HEK293 (cell line): ENCODE data around the gene AJM1.
A peak's percentile ranks its signal among the peaks of the same experiment; 100 is the strongest.

ENCODE experiments used
- CTCF ChIA-PET: fragments of 350-600 bp; formaldehyde crosslinking; extraction: SDS; loops from one replicate; lab custom pipeline; 2021; ENCODE audit warnings: antibody characterized with exemption; lab: Yijun Ruan, JAX
- POLR2A ChIA-PET: fragments of 300-600 bp; formaldehyde crosslinking; extraction: SDS; loops from one replicate; lab custom pipeline; 2020; ENCODE audit warnings: antibody characterized with exemption, inconsistent platforms; lab: Yijun Ruan, JAX
- H3K27ac ChIP-seq: fragments of 200-500 bp; sonication (Bioruptor generic); 2 replicates; pipeline ENCODE4 v1.5.1; 2014; ENCODE audit warnings: low read depth, low read length, control low read depth, inconsistent platforms; ENCODE audit errors: extremely low read depth
- H3K36me3 ChIP-seq, 2 experiments: fragments of 200-500 bp in 1 of 2; sonication (Bioruptor generic) in 1 of 2; 1 replicate in 1 of 2; 2 replicates in 1 of 2; pipeline ENCODE4 v1.5.1; 2014 to 2017; ENCODE audit warnings: inconsistent platforms in 2 of 2, low read length in 2 of 2; ENCODE audit not compliant: control insufficient read depth in 2 of 2, insufficient read depth in 1 of 2
- H3K4me1 ChIP-seq: fragments of 200-500 bp; sonication (Bioruptor generic); 2 replicates; pipeline ENCODE4 v1.5.1; 2014; ENCODE audit warnings: mild to moderate bottlenecking, low read length, inconsistent platforms; ENCODE audit not compliant: control insufficient read depth, insufficient read depth
- H3K4me3 ChIP-seq: 2 replicates; pipeline ENCODE4 v1.5.1; 2011; ENCODE audit warnings: low read depth, mild to moderate bottlenecking, control low read depth, low read length, moderate library complexity
- H3K9me3 ChIP-seq: fragments of 200-500 bp; sonication (Bioruptor generic); 2 replicates; pipeline ENCODE4 v1.5.1; 2014; ENCODE audit warnings: low read depth, low read length, inconsistent platforms; ENCODE audit not compliant: control insufficient read depth, insufficient read depth
- CTCF ChIP-seq: fragments of 450-650 bp; formaldehyde crosslinking; IDR thresholded peaks from 2 replicates; pipeline ENCODE4 v1.5.1; 2016; ENCODE audit warnings: missing biosample characterization, missing genetic modification characterization
- SP7 ChIP-seq: fragments of 450-650 bp; formaldehyde crosslinking; IDR thresholded peaks from 2 replicates; pipeline ENCODE4 v1.5.1; 2016; ENCODE audit warnings: missing biosample characterization, missing genetic modification characterization
- ZNF10 ChIP-seq: fragments of 450-650 bp; formaldehyde crosslinking; IDR thresholded peaks from 2 replicates; pipeline ENCODE4 v1.5.1; 2017; ENCODE audit warnings: missing biosample characterization, missing genetic modification characterization
- ZNF23 ChIP-seq: fragments of 450-650 bp; formaldehyde crosslinking; IDR thresholded peaks from 2 replicates; pipeline ENCODE4 v1.5.1; 2016; ENCODE audit warnings: missing biosample characterization, missing genetic modification characterization, borderline replicate concordance
- ZNF248 ChIP-seq: fragments of 450-650 bp; formaldehyde crosslinking; IDR thresholded peaks from 2 replicates; pipeline ENCODE4 v1.5.1; 2017; ENCODE audit warnings: missing biosample characterization, missing genetic modification characterization
- ZNF324 ChIP-seq: fragments of 450-650 bp; formaldehyde crosslinking; IDR thresholded peaks from 2 replicates; pipeline ENCODE4 v1.5.1; 2016; ENCODE audit warnings: missing biosample characterization, missing genetic modification characterization
- ZNF341 ChIP-seq: fragments of 450-650 bp; formaldehyde crosslinking; IDR thresholded peaks from 2 replicates; pipeline ENCODE4; 2016; ENCODE audit warnings: low read depth, missing biosample characterization, missing genetic modification characterization
- ZNF623 ChIP-seq: fragments of 450-650 bp; formaldehyde crosslinking; IDR thresholded peaks from 2 replicates; pipeline ENCODE4 v1.5.1; 2016; ENCODE audit warnings: missing biosample characterization, missing genetic modification characterization
- ZNF624 ChIP-seq: fragments of 450-650 bp; formaldehyde crosslinking; IDR thresholded peaks from 2 replicates; pipeline ENCODE4 v1.5.1; 2017; ENCODE audit warnings: missing biosample characterization, missing genetic modification characterization
- ZNF658 ChIP-seq: fragments of 450-650 bp; formaldehyde crosslinking; IDR thresholded peaks from 2 replicates; pipeline ENCODE4; 2016; ENCODE audit warnings: missing biosample characterization, missing genetic modification characterization
- ZNF660 ChIP-seq: fragments of 450-650 bp; IDR thresholded peaks from 2 replicates; pipeline ENCODE4 v1.5.1; 2018; ENCODE audit warnings: missing biosample characterization, mild to moderate bottlenecking, missing genetic modification characterization
- ZNF76 ChIP-seq: fragments of 450-650 bp; formaldehyde crosslinking; IDR thresholded peaks from 2 replicates; pipeline ENCODE4; 2016; ENCODE audit warnings: low read depth, missing biosample characterization, missing genetic modification characterization, borderline replicate concordance
- ZSCAN16 ChIP-seq: fragments of 450-650 bp; formaldehyde crosslinking; IDR thresholded peaks from 2 replicates; pipeline ENCODE4 v1.5.1; 2016; ENCODE audit warnings: missing biosample characterization, missing genetic modification characterization
- ZXDB ChIP-seq: fragments of 450-650 bp; formaldehyde crosslinking; IDR thresholded peaks from 2 replicates; pipeline ENCODE4 v1.5.1; 2016; ENCODE audit warnings: missing biosample characterization, missing genetic modification characterization
- TF ChIP-seq, protein P1 (sequence below): fragments of 450-650 bp; formaldehyde crosslinking; IDR thresholded peaks from 2 replicates; pipeline ENCODE4 v1.5.1; 2016; ENCODE audit warnings: missing biosample characterization, missing genetic modification characterization

AJM1 gene

DNA sequence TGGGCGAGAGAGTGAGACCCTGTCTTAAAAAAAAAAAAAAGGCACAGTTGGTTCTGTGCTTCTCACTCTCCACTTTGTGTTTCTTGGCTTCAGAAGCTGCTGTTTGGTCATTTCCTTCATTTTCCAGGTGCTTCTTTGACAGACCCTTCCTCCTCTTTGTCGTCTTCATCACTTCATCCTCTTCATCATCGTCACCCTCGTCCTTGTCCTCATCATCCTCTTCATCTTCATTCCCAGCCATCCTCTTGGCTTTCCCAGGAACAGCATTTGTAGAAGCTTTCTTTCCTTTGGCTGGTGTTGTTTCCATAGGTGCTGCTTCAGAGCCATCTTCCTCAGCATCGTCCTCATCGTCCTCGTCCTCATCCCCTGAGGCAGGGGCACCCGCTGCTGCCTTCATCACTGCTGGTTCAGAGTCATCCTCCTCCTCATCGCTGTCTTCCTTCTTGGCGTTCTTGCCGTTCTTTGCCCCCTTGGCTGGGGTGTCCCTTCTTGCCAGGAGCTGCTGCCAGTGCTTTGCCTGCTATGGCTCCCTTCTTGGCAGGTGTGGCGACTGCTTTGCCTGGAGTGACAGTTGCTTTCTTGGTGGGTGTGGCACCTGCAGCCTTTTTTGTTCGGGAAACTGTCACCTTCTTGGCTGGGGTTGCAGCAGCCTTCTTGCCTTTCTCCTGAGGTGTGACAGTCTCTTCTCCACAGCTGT lies 27.4 kb upstream of the AJM1 start (continued):
- TF ChIP-seq ZNF10 (tag by site-specific recombination): no peak
- TF ChIP-seq ZNF76 (tag by site-specific recombination): no peak
- no peak for TF ChIP-seq ZXDB (tag by site-specific recombination)
- TF ChIP-seq SP7: no peak

DNA sequence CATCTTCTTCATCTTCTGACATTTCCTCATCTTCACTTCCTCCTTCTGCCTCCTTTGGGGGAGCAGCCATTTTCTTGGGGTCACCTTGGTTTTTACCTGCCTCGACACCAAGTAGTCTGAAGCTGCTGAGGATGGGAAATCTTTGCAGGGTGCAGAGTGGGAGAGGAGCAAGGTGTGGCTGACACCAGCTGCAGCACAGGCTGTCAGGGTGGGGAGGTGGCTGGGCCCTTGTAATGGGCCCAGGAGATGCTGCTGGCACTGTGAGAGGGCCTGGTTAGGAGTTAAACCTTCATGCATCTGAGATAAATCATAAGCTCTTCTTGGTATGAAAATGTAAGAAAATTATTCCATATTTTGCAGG lies 26.9 kb upstream of the AJM1 start:
- ChIA-PET POLR2A (interaction anchor here (0.9 to 2.0 kb wide), 3 partner anchors 9 to 15 kb away, joined by 3 to 5 read pairs (median 5); no protein-coding TSS in a partner anchor), CTCF (interaction anchor here (0.6 to 2.1 kb wide), 9 partner anchors 13 to 452 kb away, joined by 3 to 10 read pairs (median 3); partner anchors contain the start of gene AJM1)
- Histone ChIP-seq H3K4me3 (no peak overlapping the region), H3K9me3 (no peaks in the 10 kb centered on the region), H3K36me3 (peaks cover 21 to 46% of the 10 kb centered on the region in 2 experiments), H3K4me1 (no peaks in the 10 kb centered on the region), H3K27ac (no peak overlapping the region)
- TF ChIP-seq ZNF341 (tag by site-specific recombination) (peak; percentile 58; the same call in 1 of the 2 replicates), ZNF248 (tag by site-specific recombination) (no peak), ZNF623 (tag by site-specific recombination) (no peak)

GRCh38 chr9:136820971-136821825 lies 21.1 kb upstream of the AJM1 start:
- Histone ChIP-seq H3K4me3 (no peak overlapping the region), H3K36me3 (peaks cover 6 to 37% of the 10 kb centered on the region in 2 experiments; a peak in 2 of 3 replicates), H3K9me3 (no peaks in the 10 kb centered on the region), H3K4me1 (no peaks in the 10 kb centered on the region)
- CTCF ChIA-PET: no interaction called here
- TF ChIP-seq ZNF624 (tag by site-specific recombination) (no peak), ZSCAN16 (tag by site-specific recombination) (0 out of 2 replicates have a peak, but pooled peaks have one; percentile 73), ZNF660 (tag by site-specific recombination) (no peak), CTCF (tag by site-specific recombination) (no peak), ZNF324 (tag by site-specific recombination) (no peak), ZNF658 (tag by site-specific recombination) (no peak), ZNF23 (tag by site-specific recombination) (no peak)
- TF ChIP-seq, protein P1, sequence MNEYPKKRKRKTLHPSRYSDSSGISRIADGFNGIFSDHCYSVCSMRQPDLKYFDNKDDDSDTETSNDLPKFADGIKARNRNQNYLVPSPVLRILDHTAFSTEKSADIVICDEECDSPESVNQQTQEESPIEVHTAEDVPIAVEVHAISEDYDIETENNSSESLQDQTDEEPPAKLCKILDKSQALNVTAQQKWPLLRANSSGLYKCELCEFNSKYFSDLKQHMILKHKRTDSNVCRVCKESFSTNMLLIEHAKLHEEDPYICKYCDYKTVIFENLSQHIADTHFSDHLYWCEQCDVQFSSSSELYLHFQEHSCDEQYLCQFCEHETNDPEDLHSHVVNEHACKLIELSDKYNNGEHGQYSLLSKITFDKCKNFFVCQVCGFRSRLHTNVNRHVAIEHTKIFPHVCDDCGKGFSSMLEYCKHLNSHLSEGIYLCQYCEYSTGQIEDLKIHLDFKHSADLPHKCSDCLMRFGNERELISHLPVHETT (tag by site-specific recombination): no peak
- TF ChIP-seq, all 188 proteins: peak for 1
- H3K27ac ChIP-seq: no peak overlapping the region
- POLR2A ChIA-PET: no interaction called here
